Activated CD8-positive, alpha-beta memory T cell treated with anti-CD3 and anti-CD28 coated beads, Interleukin-2, amount 50 U/mL, for 1 hour (primary cell): ENCODE results near the gene PREPL.

Experiments
- DNase-seq: peaks from one replicate; pipeline ENCODE4 v3.0.0-alpha.2; 2020; ENCODE audit errors: extremely low read depth

PREPL gene

GRCh38 chr2:44295633-44296359, 65.5 kb downstream of the PREPL start:
- DNase-seq: no peak

DNA sequence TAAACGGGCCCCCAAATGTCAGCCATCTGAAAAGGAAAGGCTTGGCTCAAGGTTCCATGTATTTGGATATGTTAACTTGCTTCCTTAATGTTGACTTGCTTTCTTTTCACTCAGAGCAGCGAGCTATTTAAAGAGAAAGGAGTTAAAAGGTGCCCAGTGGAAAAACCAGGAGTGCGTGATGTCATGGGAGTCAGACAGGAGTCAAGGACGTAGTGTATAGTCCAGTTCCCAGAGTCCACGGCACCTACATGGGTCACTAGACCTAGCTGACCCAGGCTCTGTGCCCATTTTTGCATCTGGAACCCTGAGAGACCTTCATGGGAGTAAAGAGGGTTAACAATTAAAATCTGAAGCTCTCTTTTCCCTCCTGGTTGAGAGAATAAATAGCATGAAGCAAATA, 66.2 kb downstream of the PREPL start:
- DNase-seq: no peak

GRCh38 chr2:44291281-44292248, 69.7 kb downstream of the PREPL start:
- DNase-seq: no peak

DNA sequence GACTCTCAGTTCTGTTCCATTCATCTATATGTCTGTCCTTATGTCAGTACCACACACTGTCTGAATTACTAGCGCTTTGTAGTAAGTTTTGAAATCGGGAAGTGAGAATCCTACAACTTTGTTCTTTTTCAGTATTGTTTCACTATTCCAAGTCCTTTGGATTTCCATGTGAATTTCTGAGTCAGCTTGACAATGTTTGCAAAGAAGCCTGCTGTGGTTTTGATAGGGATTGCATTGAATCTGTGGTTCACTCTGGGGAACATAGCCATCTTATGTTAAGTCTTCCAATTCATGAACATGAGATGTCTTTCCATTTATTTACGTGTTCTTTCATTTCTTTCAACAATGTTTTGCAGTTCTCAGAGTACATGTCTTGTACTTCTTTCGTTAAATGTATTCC, 71.0 kb downstream of the PREPL start:
- no peak for DNase-seq

- DNase-seq: no peak
Observed at GRCh38 chr2:44286884-44287638, 74.2 kb downstream of the PREPL start.

DNA sequence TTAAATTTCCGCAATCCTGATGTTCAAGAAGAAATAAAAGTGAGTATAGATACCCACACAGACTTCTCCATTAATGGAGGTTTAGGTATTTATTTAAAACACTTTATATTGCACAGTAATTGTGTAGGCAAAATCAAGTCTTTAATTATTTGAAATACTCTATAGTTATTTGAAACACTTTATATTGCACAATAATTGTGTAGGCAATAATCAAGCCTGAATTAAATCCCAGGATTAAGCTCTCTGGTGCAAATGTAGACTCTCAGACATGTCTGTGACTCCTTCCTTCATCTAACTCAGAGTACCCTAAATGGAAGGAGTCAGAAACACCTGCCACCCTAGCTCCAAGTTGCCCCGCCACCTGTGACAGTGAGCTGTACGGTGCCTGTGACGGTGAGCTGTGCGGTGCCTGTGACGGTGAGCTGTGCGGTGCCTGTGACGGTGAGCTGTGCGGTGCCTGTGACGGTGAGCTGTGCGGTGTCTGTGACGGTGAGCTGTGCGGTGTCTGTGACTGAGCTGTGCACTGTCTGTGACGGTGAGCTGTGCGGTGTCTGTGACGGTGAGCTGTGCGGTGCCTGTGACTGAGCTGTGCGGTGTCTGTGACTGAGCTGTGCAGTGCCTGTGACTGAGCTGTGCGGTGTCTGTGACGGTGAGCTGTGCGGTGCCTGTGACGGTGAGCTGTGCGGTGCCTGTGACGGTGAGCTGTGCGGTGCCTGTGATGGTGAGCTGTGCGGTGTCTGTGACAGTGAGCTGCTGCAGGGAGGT, 75.0 kb downstream of the PREPL start:
- DNase-seq: no peak

- DNase-seq: no peak
Observed at GRCh38 chr2:44285174-44285573, 76.1 kb downstream of the PREPL start.

DNA sequence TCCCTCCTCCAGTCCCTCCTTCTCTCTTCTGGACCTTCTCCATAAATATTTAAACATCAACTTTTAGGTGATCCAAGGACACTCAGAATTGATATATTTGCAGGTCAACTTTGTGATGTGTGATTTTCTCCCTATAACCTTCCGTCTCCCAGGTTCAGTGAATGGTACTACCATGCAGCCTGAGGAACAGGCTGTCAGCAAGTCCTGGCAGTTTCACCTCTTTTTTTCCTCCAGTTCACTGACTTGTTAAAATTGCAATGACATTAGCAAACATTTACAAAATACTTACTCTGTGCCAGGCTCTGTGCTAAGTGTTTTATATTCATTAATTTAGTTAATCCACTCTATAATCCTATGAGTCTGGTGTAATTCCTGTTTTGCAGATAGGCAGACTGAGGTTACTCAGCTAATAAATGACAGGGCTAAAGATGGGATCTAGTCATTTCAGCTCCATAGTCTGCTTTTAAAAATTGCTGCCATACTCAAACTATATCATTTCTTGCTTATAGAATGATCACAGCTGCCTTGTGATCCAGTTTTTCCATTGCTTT, 78.1 kb downstream of the PREPL start:
- no peak for DNase-seq

GRCh38 chr2:44280869-44281268, 80.4 kb downstream of the PREPL start:
- DNase-seq: no peak

GRCh38 chr2:44277541-44277940, 83.8 kb downstream of the PREPL start:
- no peak for DNase-seq

GRCh38 chr2:44275927-44276303, 85.4 kb downstream of the PREPL start:
- no peak for DNase-seq

GRCh38 chr2:44273596-44273995, 87.7 kb downstream of the PREPL start:
- DNase-seq: no peak

DNA sequence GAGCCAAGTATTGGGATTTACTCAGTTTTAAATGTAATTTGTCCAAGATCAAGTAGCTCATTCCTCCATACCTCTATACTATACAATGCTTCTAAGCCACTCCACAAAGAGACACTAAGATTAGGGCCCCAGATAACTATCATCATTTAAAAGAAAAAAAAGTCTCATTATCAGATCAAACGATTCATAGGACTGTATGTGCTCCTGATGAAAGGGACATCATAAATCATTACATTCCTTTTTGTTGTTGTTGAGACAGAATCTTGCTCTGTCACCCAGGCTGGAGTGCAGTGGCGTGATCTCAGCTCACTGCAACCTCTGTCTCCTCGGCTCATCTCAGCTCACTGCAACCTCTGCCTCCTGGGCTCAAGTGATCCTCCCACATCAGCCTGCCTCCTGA, 88.2 kb downstream of the PREPL start:
- DNase-seq: no peak

DNA sequence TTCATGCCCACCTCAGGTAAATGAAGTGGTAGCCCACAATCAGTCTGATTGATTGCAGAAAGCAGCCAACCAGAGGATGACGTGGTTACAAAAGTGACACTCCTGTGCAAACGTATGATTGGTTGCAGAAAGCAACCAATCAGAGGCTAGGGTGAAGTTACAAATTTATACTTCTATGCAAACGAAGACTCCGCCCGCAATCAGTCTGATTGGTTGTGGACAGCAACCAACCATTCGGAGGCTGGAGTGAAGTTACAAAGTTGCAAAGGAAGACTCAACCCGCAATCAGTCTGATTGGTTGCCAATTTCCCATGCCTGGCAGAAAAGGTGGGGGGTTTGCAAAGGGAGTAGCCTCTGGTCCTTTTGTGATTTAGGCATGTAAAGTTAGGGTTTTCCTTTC, 90.0 kb downstream of the PREPL start:
- no peak for DNase-seq

GRCh38 chr2:44269831-44270230, 91.5 kb downstream of the PREPL start:
- DNase-seq: no peak

- DNase-seq: no peak
Observed at GRCh38 chr2:44267796-44268648, 93.3 kb downstream of the PREPL start.
